NCI-H510A (cell line): Measurements from ENCODE around the gene VANGL2.

Experiments used
- DNase-seq: peaks from one replicate; lab custom pipeline; 2025; lab: John Stamatoyannopoulos, UW

VANGL2 gene

DNA sequence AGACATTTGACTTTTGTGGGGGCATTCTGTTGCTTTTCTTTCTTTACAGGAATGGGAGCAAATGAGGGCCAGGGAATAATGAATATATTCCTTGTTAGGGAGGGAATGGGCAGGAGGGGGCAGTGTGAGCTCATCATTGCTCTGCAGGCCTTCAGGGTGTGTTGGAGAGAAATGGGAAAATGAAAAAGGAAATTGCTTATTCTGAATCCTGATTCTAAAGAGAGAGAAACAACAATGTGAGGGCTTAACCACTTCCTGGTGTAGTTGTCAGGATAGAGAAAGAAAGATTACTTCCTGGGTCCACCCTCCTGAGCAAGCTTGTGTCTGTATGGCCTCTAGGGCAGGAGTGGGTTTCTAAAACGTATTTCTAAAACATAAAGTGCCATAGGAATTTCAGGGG lies 28.3 kb downstream of the VANGL2 start:
- no peak for DNase-seq

DNA sequence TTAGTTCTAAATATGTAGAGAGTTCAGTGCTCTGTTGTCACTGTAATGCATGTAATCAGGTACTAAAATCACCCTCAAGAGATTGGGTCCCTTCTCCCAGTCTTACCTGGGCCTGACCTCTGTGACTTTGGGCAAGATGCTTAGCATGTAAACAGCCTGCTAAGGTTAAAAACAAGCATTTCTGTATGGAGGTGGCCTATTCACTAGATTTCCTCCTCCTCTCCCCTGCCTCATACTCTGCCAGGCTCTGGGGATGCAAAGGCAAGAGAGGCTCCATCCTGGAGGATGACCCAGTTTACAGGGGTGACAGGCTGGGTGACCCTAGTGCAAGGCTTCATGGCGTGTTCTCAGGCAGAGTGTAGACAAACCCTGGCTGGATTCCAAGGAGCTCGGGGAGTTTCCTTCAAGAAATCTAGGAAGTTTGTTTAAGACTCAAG lies 28.8 kb downstream of the VANGL2 start:
- DNase-seq = no peak

DNA sequence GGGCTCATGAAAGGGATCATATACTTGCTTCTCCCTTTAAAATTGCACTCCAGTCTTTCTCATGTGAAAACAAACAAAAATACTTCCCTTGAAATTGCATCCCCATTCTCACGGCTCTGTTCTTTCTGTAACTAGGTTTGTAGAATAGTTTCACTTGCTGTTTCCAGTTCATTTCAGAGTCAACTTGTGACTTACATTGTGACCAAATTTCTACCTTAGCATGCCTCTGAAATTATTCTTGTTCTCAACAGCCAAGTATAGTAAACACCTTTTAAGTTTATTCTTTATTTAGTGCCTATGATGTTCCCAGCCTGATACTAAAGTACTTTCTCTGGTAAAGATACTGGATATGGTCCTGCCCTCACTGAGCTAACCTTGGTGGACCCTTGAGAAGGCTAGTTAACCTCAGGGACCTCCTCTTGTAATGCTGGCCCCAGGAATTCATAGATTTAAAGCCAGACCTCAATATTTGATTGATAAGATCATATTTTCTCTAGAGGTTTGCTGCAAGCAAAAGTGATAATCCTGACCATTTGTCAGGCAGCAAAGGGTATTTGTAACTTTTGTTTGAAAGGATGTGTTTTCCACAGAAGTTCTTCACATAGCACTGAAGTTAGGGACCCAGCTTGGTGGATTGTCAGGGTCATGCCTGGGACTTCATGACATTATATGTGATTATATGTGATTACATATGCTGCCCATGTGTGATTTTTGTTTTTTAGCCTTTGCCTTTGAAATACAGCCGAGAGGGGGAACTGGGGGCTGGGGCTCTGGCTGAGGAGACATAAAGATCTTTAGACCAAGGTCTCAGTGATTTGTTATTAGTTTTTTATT lies 29.6 kb downstream of the VANGL2 start:
- DNase-seq = no peak

DNA sequence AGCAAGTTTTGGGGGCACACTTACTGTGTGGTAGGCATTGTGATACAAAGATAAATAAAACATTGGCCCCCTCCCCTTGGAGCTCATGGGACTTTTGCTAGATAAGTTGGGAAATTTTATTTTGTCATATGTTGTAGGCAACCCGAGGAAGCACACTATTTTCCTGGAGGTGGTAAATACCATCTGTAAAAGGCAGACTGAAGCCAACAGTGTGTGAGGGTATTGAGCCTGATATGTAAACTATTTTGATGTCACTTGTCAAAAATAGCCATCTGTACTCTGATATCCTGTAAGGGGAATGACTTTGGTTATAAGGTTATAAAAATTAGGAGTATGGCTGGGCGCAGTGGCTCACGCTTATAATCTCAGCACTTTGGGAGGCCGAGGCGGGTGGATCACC lies 30.6 kb downstream of the VANGL2 start:
- no peak for DNase-seq

DNA sequence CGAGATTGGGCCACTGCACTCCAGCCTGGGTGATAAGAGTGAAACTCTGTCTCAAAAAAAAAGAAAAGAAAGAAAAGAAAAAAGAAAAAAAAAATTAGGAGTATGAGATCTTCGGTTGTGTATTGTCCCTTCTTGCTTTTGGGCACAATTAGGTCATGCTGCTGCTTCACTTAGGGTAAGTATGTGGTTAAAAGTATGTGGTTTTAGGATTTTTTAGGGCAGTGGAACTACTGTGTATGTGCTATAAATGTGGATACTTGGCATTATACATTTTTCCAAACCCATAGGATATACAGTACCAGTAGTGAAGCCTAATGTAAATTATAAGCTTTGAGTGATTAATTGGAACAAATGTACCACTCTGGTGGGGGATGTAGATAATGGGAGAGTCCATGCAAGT lies 31.2 kb downstream of the VANGL2 start:
- DNase-seq = no peak

DNA sequence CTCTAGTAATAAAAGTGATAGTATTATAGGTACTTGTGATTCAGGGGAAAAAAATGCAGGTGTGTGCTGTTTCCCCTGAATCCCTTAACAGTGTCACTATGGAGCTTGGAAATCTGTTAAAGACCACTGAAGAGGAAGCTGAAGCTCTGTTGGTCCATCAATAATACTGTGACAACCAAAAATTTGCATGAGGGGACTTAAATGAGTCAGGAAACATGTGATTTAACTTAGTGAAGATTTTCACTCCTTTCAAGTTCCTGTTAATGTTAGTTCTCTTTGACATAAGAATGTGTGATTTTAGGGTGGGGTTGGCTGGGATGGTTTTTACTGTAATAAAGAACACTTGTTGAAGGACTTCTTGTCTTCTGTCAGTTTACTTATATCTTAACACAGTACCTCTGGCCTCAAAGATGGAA lies 32.0 kb downstream of the VANGL2 start:
- no peak for DNase-seq

DNA sequence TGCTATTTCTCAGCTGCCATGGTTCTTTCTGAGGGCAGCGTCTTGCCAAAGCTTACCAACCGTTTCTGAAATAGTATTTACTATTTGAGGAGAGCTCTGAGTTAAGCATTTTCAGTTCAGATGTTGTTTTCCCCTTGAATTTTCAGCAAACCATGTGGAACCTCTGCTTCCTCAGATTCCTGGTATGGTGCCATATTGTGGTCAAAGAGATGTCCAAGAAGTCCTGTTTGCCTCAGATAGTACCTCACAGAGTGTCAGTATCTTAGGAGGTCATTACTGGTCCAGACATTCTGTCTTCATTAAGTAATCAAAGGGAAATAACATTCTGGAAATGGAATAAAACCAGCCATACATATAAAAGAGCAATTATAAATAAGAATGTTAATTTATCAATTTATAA lies 36.6 kb downstream of the VANGL2 start:
- no peak for DNase-seq

DNA sequence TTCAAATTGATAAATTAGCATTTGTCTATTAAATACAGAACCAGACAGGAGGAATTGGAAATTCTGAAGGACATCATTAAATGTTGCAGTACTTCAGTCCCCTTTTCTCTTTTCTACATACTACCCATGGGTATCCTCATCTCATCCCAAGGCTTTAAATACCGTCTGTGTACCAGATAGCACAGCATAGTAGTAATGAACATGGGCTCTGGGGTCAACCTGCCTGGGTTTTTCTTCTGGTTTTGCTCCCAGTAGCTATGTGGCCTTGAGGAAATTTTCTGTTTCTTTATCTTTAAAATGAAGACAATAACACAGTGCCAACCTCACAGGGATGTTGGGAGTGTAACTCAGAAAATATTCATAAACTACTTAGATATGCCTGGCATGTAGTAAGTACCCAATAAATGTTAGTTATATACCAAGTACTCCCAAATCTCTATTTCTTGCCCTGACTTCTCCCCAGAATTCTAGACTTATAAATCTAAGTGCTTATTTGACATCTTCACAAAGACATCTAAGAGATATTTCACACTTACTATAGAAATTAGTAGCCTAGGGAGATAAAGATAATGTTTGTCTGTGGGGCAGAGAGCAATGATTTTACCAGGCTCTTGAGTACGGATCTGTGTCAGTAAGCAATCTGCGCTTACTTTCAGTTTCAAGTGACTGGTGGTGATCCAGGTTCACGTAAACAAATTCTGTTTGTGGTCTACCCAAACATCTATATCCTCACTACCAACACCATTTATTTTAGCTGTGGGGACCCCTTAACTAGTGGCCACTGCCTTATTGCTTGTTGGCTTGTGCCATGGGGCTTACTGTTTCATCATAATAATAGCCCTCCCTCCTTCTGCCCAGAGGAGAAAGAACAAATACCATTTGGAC lies 37.3 kb downstream of the VANGL2 start:
- no peak for DNase-seq

DNA sequence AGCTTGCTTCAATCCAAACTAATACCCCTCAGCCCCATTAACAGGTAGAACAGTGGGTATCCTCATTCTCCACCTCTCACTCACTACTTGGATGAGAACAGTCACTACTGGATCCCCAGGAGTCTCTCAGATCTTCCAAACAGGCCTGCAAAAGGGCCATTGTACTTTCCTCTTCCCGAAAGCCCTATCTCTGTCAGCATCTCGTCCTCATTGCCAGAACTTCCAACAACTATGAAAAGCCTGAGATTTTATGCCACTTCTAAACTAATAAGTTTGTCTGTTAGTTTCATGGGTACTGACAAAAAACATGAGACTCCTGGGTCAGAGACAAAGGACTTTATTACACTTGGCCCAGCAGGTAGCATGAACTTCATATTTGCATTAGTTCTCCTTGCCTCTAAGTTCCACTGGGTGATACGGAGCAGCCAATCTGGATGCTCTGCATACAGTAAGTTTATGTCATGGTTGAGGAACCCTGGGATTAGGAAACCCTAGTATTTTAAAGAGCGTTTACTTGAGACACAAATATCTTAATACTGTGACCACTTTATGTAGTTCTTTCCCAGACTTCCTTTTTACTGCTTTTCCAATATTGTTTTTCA lies 38.1 kb downstream of the VANGL2 start:
- DNase-seq = no peak

DNA sequence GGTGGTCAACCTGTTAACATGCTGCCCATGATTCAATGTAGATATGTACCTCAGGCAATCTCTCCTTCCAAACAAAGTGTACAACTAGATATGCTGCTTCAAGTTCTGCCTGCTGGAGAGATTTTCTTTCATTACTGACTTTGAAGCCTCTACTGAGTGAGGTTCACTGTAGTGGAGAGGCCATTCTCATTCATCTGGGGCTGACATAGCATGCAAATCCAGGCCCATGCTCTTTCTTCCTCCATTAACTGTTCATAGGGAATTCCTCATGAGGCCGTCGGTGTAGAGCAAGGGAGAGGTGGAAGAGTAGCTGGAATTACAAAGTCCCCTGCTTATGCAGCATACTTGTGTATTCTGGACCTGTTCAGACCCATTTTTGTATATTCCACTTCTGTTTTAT lies 38.6 kb downstream of the VANGL2 start:
- DNase-seq = no peak

DNA sequence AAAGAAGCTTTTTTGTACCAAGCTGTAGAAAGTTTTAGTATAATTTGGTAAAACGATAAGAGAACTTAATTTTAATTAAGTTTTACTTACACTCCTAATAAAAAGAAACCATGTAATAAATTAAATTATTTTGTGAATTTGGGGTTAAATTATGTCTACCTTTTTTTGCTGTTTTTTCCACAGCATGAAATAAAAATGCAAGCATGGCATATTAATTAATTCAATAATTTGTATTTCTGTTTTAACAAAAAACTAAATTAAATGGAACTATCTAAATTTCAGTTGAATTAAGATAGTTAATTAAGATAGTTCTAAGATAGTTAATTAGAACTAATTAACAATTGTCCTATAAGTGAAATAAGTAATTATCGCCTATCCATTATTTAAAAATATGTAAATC lies 39.4 kb downstream of the VANGL2 start:
- DNase-seq = no peak

DNA sequence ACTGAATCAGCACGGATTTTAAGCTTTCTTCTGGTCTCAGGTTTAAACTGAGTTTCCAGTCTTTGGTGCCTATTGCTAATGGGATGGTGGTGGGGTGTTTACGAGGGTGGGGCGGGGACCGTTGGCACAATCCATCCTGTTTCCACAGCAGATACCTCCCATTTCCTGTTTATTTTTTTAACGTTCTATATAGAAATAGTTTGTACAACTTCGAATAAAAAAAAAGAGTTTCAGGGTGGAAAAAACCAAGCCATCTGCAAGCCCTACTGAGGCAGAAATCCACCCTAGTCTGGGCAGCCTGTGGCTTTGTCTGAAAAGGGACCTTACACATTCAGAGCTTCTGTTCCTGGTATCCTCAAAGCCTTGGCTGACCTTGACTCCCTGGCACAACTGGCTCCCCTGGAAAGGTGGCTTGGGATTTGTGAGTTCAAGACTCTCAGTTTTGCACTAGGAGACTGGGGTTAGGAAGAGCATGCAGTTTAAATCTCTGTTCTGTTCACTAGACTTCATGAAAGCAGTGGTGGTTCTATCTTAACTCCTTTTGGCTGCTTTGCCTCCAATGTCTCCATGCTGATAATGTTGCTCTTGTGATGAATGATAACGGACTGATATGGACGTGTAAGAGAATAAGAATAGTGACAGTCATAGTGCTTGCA lies 46.7 kb downstream of the VANGL2 start:
- no peak for DNase-seq

DNA sequence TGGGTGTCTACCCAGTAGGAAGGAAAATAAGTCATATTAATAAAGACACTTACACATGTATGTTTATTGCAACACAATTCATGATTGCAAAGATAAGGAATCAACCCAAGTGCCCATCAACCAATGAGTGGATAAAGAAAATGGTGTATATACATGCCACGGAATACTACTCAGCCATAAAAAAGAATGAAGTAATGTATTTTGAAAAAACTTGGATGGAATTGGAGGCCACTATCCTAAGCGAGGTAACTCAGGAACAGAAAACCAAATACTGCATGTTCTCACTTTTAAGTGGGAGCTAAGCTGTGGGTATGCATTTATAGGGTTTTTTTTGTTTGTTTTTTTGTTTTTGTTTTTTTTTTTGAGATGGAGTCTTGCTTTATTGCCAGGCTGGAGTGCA lies 49.1 kb downstream of the VANGL2 start:
- no peak for DNase-seq

DNA sequence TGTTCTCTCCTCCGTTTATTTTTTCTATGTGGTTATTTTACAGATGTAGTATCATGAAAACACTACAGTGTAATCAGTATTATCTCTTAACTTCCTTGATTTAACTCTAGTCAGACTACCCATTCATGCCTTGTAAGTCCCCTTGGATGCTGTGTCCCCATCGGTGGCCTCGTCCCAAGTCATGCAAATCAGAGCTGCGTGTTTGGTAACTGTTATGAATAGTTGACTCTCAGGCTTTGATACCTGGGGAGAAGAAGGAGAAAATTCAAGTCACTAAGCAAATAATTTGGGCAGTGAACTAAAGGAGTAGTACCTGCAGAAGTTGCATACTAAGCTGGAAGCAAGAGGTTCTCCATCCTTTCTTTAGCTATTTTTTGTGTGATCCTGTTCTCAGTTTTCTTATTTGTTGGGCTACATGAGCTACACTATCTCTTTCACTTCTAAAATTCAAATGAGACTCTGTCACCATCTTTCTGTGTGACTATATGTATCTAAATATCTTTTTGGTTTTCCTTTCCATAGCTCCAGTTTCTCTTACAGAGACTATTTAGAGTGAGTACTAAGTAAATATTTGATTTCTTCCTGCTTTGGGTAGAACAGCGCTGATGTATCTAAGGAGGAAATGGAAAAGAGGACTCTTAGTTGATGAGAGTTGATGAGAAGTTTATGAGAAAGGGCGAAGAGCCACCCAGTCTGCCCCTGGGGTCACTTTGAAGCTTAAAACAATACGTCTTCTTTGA lies 50.9 kb downstream of the VANGL2 start:
- DNase-seq = no peak

DNA sequence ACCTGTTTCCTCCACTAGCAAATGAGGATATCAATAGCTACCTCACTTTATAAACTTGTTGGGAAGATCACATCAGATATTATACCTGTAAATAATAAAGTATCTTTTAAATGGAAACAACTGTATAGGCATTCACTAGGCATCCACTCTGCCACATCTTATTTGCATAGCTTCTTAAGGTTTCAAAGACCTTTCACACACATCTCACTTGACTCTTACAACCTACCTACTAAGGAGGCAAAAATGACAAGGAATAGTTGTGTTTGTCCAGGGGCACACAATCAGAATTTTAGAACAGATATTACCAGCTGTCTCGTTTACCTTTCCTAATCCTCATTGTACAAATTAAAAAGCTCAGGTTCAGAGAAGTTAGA lies 51.5 kb downstream of the VANGL2 start:
- DNase-seq = no peak

DNA sequence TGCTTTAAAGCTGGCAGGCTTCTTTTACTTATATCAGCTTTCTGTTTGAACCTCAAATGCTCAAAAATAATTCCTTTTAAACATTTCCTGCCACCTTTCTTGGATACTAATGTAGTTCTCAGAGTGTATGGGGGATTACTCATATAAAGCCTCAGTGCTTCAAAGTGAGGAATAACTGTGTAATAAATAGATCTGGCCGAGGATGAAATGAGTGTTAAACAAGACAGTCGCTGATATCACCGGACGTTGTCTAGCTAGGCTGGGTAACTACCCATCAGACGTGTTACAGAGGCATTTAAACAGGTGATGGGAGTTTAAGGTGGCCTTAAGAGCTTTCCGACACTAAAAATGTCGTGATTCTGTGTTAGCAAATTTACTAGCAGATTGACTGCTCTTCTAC lies 53.1 kb downstream of the VANGL2 start:
- DNase-seq = no peak

DNA sequence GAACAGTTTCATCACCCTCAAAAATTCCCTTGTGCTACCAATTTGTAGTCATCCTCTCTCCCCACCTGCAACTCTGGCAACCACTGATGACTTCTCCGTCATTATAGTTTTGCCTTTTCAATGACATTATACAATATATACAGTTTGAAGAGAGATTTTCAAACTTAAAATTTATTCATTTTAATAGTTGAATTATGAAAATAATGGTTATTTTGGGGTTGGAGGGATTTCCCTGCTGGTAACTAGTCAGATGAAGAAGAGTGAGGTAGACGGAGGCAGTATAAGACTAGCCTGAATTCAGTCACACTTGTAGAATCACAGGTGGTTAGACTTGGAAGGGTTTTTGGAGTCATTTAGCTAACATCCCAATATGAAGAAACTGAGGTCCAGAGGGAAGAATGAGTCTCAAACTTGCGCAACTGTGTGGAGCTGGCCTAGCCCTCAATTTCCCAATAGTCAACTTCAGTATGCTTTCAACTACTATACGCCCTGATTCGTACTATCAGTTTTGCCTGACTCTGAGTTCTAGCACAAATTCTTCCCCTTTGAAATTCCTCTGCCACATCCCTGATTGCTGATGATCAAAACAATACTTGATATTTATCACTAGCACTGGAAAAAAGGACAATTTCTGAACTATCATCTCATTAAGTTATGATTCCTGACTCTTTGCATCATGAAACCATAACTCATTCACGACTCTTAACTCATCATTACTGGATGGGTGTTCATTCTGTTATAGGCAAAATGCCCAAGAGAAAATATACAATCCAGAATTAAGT lies 54.2 kb downstream of the VANGL2 start:
- DNase-seq = no peak

DNA sequence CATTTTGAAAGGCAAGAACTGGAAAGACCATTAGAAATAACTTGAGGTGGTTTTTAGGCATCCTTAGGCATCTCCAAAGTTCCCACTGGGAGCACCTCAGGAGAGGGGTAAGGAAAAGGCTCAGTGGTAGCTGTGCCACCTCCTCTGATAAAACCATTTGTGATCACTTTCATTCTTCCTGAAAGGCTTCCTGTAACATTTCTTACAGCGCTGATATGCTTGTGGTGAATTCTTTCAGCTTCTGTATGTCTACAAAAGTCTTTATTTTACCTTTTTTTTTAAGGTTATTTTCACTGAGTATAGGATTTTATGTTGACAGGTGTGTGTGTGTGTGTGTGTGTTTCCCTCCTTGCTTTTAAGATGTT lies 54.8 kb downstream of the VANGL2 start:
- DNase-seq = no peak

DNA sequence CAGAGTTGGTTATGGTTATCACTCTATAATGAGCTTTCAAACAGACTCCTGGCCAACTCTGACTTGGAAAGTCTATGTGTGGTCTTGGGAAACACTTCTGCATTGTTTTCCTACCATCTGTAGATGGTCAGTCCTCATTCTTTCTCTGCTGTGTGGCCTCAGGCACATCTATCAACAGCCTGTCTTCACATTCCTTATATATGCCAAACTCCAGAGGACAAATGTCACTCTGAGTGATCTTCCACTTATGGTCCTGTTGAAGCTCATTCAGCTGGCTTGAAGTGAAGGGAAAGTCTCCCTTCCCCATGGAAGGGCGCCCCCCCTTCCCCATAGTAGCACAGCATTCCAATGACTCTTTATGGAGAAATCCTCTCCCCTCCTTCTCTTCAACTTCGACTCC lies 58.7 kb downstream of the VANGL2 start:
- DNase-seq = no peak

DNA sequence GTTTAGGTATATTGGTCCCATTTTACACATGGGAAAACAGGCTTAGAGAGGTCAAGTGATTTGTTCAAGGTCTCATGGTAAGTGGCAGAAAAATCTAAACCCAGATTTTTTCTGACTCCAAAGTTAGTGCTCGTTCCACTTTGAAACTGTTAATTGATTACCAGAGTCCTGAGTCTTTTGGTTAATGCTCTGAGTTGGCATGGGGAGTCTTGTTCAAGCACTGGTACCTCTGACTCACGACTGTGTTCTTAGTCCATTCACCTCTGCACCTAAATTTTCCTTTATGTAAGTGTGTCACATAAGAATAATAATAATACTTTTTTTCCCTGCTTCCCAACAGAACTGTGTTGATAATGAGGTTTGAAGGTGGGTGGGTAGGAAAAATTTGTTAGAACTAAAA lies 59.3 kb downstream of the VANGL2 start:
- no peak for DNase-seq

DNA sequence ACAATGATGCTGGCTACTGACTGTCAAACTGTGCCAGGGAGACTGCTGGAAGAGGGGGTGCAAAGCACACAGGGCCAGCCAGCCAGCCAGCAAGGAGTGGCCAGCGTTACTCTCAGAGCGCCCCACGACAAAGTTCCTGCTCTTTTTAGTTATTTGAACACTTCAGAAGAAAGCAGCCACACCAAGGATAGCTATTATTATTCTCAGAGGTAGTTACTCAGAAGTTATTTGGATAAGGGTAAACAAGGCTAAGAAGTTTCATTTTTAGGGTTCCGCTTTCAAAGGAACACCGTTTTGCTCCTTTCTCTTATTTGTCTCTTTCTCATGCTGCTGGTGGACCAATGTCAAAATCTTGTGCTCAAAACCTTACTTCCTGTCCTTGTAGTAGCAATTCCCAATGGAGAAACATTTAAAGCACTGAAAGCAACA lies 59.9 kb downstream of the VANGL2 start:
- DNase-seq = no peak
